Measurements from ENCODE around the gene CCSER2. TPM values are rescaled to one million over a fixed set of nuclear protein-coding genes. Genes with fewer than 3 reads are reported as not detected.

CCSER2 gene
- total and polyA plus RNA-seq, 2 donors (not counting 1 experiment from before 2014, with no cell fraction given), result 6.0 to 45.9 TPM

DNA sequence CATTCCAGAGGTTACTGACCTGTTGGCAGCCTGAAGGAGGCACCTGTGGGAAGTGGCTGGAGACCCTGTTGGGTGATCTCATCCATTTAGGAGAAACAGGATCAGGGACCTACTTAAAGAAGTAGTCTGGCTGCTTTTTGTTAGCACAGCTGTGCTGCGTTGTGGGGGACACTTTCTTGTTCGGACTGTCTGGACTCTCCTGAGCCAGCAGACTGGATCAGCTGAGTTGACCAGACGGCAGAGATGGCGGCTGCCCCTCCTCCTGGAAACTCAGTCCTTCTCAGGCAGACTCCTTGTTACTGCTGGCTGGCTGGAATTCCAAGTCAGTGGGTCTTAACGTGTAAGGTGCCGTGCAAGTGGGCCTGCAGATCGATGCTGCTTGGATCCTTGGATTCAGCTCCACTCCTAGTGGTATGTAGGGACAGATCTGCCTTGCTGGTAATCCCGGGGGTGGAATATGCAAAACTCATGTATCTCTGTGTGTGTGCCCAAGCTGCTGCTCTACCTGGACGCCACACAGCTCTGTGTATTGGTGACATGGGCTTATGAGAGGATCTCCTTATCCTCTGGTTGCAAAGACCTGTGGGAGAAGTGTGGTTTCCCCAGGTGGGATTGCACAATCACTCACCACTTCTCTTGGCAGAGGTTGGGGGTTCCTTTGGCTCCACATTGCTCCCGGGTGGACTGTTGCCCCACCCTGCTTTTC is 87.3 kb downstream of the CCSER2 start:
- Histone ChIP-seq H2AFZ (ENCODE audit: insufficient read depth, low read depth, low read length, poor library complexity, severe bottlenecking) (no peak overlapping the region), H3K4me3 (ENCODE audit: control extremely low read depth in 1 of 5, extremely low read depth in 1 of 5, insufficient read depth in 1 of 5, low read depth in 2 of 5, low read length in 4 of 5) (no peak overlapping the region), H3K4me2 (replicated peaks; ENCODE audit: low read depth, low read length, poor library complexity, severe bottlenecking) (no peak overlapping the region), H3K9ac (ENCODE audit: low read length) (no peak overlapping the region), H4K20me1 (ENCODE audit: control insufficient read depth, insufficient read depth, low read length, poor library complexity, severe bottlenecking) (peaks cover 15% of the 10 kb centered on the region), H3K36me3 (replicated peaks in 1 of 2; ENCODE audit: control extremely low read depth in 1 of 2, control insufficient read depth in 1 of 2, extremely low read depth in 1 of 2, insufficient read depth in 2 of 2, low read length in 1 of 2) (peaks cover 0 to 14% of the 10 kb centered on the region in 2 experiments), H3K9me3 (ENCODE audit: control extremely low read depth in 1 of 3, control insufficient read depth in 2 of 3, insufficient read depth in 1 of 3, low read length in 2 of 3) (peaks cover 5 to 26% (median 23%) of the 10 kb centered on the region in 3 donors), H3K27ac (ENCODE audit: low read length in 2 of 2) (no peak overlapping the region), H3K4me1 (ENCODE audit: control insufficient read depth in 2 of 2, insufficient read depth in 2 of 2, low read length in 2 of 2) (no peaks in the 10 kb centered on the region), H3K79me2 (ENCODE audit: control insufficient read depth, insufficient read depth, low read length) (peaks cover 32% of the 10 kb centered on the region), H3K27me3 (replicated peaks in 1 of 4; ENCODE audit: control extremely low read depth in 1 of 4, control insufficient read depth in 3 of 4, insufficient read depth in 4 of 4, low read length in 3 of 4) (no peaks in the 10 kb centered on the region)
- 99% methylated on average over 9 of the region's 10 CpGs for WGBS (ENCODE audit: insufficient coverage)
- Mint-ChIP-seq H3K27ac (no peak overlapping the region), H3K27me3 (no peaks in the 10 kb centered on the region), H3K9me3 (ENCODE audit: insufficient read depth) (peaks cover 34% of the 10 kb centered on the region), H3K4me3 (no peak overlapping the region), H3K4me1 (no peaks in the 10 kb centered on the region)
- DNase-seq (no peak), ATAC-seq (ENCODE audit: low read depth) (no peak)
- POLR2A ChIA-PET, result no interaction called here
- TF ChIP-seq, protein P1, sequence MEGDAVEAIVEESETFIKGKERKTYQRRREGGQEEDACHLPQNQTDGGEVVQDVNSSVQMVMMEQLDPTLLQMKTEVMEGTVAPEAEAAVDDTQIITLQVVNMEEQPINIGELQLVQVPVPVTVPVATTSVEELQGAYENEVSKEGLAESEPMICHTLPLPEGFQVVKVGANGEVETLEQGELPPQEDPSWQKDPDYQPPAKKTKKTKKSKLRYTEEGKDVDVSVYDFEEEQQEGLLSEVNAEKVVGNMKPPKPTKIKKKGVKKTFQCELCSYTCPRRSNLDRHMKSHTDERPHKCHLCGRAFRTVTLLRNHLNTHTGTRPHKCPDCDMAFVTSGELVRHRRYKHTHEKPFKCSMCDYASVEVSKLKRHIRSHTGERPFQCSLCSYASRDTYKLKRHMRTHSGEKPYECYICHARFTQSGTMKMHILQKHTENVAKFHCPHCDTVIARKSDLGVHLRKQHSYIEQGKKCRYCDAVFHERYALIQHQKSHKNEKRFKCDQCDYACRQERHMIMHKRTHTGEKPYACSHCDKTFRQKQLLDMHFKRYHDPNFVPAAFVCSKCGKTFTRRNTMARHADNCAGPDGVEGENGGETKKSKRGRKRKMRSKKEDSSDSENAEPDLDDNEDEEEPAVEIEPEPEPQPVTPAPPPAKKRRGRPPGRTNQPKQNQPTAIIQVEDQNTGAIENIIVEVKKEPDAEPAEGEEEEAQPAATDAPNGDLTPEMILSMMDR (IDR thresholded peaks at IDR 0.05), result no peak
- no peak for TF ChIP-seq EZH2 (IDR thresholded peaks at IDR 0.05; ENCODE audit: borderline replicate concordance, insufficient read depth, low read depth, low read length, poor library complexity, severe bottlenecking)
- CTCF ChIA-PET, result no interaction called here
- intact Hi-C loops (cut with micrococcal nuclease), result no loop called here

DNA sequence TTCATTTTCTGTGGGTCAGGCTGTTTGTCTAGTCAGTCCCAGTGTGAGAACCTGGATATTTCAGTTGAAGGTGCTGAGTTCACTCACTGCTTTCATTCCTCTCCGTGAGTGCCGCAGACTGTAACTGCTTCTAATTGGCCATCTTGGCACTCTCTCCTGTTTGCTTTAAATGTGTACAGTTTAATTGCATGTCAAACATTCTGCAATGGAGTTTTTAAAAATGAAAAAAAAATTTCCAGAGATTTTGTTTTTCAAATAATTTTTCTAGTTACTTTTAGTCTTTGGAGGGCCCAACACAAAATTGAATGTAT is 87.8 kb downstream of the CCSER2 start:
- H3K4me3 Mint-ChIP-seq, result no peak overlapping the region
- H3K27me3 ChIP-seq (replicated peaks in 1 of 4; ENCODE audit: control extremely low read depth in 1 of 4, control insufficient read depth in 3 of 4, insufficient read depth in 4 of 4, low read length in 3 of 4), result no peaks in the 10 kb centered on the region
- peaks cover 0 to 14% of the 10 kb centered on the region in 2 experiments for H3K36me3 ChIP-seq (replicated peaks in 1 of 2; ENCODE audit: control extremely low read depth in 1 of 2, control insufficient read depth in 1 of 2, extremely low read depth in 1 of 2, insufficient read depth in 2 of 2, low read length in 1 of 2)
- ATAC-seq (ENCODE audit: low read depth), result no peak
- no peak overlapping the region for H3K9ac ChIP-seq (ENCODE audit: low read length)
- peaks cover 29% of the 10 kb centered on the region for H3K79me2 ChIP-seq (ENCODE audit: control insufficient read depth, insufficient read depth, low read length)
- peaks cover 34% of the 10 kb centered on the region for H3K9me3 Mint-ChIP-seq (ENCODE audit: insufficient read depth)
- H2AFZ ChIP-seq (ENCODE audit: insufficient read depth, low read depth, low read length, poor library complexity, severe bottlenecking), result no peak overlapping the region
- H3K4me2 ChIP-seq (replicated peaks; ENCODE audit: low read depth, low read length, poor library complexity, severe bottlenecking), result no peak overlapping the region
- H3K27ac Mint-ChIP-seq, result no peak overlapping the region
- POLR2A ChIA-PET, result no interaction called here
- no peaks in the 10 kb centered on the region for H3K27me3 Mint-ChIP-seq
- CTCF ChIA-PET, result no interaction called here
- H4K20me1 ChIP-seq (ENCODE audit: control insufficient read depth, insufficient read depth, low read length, poor library complexity, severe bottlenecking), result peaks cover 15% of the 10 kb centered on the region
- peaks cover 5 to 31% (median 28%) of the 10 kb centered on the region in 3 donors for H3K9me3 ChIP-seq (ENCODE audit: control extremely low read depth in 1 of 3, control insufficient read depth in 2 of 3, insufficient read depth in 1 of 3, low read length in 2 of 3)
- H3K27ac ChIP-seq (ENCODE audit: low read length in 2 of 2), result no peak overlapping the region
- no peak for TF ChIP-seq EZH2 (IDR thresholded peaks at IDR 0.05; ENCODE audit: borderline replicate concordance, insufficient read depth, low read depth, low read length, poor library complexity, severe bottlenecking)
- TF ChIP-seq, protein P1 (IDR thresholded peaks at IDR 0.05), result no peak
- no peaks in the 10 kb centered on the region for H3K4me1 Mint-ChIP-seq
- intact Hi-C loops (cut with micrococcal nuclease), result no loop called here
- DNase-seq, result no peak
- H3K4me3 ChIP-seq (ENCODE audit: control extremely low read depth in 1 of 5, extremely low read depth in 1 of 5, insufficient read depth in 1 of 5, low read depth in 2 of 5, low read length in 4 of 5), result no peak overlapping the region
- WGBS (ENCODE audit: insufficient coverage), result 93% methylated on average over 2 of the region's 2 CpGs
- H3K4me1 ChIP-seq (ENCODE audit: control insufficient read depth in 2 of 2, insufficient read depth in 2 of 2, low read length in 2 of 2), result no peaks in the 10 kb centered on the region
